MM.1S (cell line): ENCODE measurements around the gene PLEK.

Source experiments
- EZH2phosphoT487 ChIP-seq: fragments of 300-600 bp; sonication (generic); IDR thresholded peaks from 2 replicates; pipeline ENCODE4 v1.6.1; 2018; ENCODE audit warnings: antibody characterized with exemption, low read length
- TF ChIP-seq, protein P1 (sequence below): fragments of 300-600 bp; sonication (generic); IDR thresholded peaks from 2 replicates; pipeline ENCODE4 v1.5.1; 2016; ENCODE audit warnings: antibody characterized with exemption, low read length, mixed read lengths

DNA sequence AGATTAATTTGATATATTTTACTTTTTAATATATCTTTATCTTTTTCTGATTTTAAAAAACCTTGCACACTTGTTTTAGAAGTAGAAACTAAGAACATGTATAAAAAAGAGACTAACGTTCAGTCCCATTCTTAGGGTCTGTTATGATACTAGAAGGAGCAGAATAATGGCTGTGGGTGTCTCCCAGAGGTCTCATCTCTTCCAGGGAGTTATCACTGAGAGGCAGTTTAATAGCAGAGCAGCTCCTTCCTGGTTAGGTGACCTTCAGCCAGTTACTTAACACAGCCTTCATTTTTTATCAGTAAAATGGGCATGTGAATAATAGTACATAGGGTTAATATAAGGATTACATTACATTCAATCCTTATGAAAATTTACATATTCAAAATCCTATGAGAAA lies 61.4 kb downstream of the PLEK start:
- TF ChIP-seq, protein P1, sequence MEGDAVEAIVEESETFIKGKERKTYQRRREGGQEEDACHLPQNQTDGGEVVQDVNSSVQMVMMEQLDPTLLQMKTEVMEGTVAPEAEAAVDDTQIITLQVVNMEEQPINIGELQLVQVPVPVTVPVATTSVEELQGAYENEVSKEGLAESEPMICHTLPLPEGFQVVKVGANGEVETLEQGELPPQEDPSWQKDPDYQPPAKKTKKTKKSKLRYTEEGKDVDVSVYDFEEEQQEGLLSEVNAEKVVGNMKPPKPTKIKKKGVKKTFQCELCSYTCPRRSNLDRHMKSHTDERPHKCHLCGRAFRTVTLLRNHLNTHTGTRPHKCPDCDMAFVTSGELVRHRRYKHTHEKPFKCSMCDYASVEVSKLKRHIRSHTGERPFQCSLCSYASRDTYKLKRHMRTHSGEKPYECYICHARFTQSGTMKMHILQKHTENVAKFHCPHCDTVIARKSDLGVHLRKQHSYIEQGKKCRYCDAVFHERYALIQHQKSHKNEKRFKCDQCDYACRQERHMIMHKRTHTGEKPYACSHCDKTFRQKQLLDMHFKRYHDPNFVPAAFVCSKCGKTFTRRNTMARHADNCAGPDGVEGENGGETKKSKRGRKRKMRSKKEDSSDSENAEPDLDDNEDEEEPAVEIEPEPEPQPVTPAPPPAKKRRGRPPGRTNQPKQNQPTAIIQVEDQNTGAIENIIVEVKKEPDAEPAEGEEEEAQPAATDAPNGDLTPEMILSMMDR: no peak
- TF ChIP-seq EZH2phosphoT487: no peak
